HG02759 (cell line): Measurements from ENCODE around the gene VTI1A.
A peak's percentile ranks its signal among the peaks of the same experiment; 100 is the strongest.

Source experiments
- ATAC-seq: cut with Tn5 transposase; IDR thresholded peaks from one replicate; pipeline ENCODE4 v1.9.1; 2021; ENCODE audit warnings: mild to moderate bottlenecking, moderate library complexity; ENCODE audit not compliant: unreplicated experiment

The VTI1A gene

GRCh38 chr10:112821038-112821437, 374.0 kb downstream of the VTI1A start:
- no peak for ATAC-seq

- ATAC-seq: no peak
Observed at GRCh38 chr10:112821663-112822062, 374.6 kb downstream of the VTI1A start.

GRCh38 chr10:112823007-112823406, 376.0 kb downstream of the VTI1A start:
- ATAC-seq: no peak

- no peak for ATAC-seq
Observed at GRCh38 chr10:112823604-112824003, 376.6 kb downstream of the VTI1A start.

- ATAC-seq: no peak
Observed at GRCh38 chr10:112826018-112826697, 379.1 kb downstream of the VTI1A start.

DNA sequence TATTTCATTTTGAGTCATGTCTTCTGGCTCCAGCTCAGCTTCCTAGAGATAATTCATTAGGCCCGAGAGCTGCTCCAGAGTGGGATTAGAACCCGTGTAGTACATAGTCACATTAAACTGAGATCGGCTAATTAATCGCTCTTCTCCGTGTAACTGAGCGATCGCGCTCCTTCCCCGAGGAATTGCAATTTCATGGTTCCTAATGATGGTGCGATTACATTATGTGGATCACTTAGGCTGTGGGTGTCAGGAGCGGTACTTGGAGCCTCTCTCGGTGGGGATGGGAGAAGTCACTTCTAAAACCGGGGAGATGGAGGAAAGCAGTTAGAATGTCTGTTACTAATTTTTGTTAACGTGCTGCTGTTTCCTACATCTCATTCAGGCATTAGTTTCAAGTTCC, 380.1 kb downstream of the VTI1A start:
- ATAC-seq: no peak

DNA sequence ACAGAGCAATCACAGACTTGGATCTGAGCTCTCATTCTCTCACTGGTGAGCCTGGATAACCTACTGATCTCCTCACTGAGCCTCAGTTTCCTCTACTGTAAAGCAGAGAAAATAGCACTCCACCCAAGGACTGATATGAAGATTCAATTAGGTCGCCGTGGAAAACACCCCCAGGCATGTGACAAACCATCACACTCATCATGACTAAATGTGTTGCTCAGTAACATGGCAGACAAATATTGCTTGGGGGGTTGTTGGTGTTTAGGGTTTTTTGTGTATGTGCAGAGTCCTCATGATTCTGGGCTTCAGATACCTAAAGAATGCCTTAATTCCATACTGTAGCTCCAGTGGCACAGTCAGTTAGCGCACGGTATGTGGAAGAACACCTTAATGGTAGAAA, 380.9 kb downstream of the VTI1A start:
- no peak for ATAC-seq

DNA sequence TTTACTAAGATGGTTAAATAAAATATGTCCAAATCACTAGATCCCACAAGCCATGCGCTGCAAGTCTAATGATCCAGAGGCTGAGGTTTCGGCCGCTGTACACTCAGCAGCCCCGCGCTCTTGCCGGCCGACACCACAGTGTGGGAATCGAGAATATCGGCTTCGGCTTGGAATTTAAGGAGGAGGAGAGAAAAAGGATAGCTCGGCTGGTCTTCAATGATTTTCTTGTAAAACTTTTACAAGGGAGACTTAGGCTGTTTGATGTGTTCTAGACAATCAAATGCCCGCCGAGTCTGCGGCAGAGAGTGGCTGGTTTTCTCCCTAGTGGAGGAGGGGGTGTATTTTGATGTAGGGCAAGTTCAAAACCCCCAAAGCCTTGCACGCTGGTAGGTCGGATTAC, 384.8 kb downstream of the VTI1A start:
- ATAC-seq: no peak

DNA sequence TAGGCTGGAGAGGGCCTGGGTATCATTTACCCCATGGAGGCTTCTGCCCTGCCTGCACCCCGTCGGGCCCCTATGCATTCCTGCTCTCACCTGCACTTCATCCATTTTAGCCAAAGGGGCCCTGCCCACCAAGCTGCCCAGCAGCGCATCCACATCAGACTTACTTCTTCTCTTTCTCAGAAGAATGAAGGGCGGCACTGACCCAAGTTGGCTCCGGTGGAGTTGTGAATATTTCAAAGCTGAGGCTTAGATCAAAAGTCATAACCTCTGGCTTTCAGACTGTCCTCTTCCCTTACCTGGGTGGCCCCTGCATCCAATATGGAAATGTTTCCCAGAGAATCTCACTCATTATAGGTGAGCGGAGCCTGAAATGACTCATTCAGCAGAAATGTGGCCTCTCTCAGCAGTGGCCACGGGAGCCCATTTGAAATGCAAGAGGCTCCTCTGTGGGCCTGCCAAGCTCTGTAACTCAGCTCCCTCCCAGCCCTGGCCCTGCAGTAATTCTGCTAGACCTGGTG, 385.4 kb downstream of the VTI1A start:
- ATAC-seq: no peak

- no peak for ATAC-seq
Observed at GRCh38 chr10:112832959-112833358, 385.9 kb downstream of the VTI1A start.

DNA sequence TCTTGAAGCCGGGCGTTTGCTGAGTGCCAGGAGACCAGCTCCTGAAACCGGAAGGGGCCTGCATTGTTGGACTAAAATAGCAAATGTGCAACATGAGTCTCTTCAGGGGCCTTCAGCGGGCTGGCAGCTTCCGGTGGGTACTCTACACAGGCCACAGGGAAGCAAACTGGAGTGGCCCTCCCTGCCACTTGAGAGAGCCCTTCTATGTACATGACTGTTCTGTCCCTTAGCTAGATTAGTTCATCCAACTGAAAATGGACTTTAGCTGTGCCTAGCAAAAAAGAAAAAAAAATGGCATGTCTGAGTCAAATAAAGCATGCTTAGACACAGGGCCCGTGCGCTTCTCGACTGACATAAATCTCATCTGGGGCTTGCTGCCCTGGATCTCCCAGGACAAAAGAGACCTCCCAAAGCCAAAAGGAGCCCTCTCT, 387.8 kb downstream of the VTI1A start:
- ATAC-seq: no peak

- no peak for ATAC-seq
Observed at GRCh38 chr10:112835217-112835715, 388.3 kb downstream of the VTI1A start.

DNA sequence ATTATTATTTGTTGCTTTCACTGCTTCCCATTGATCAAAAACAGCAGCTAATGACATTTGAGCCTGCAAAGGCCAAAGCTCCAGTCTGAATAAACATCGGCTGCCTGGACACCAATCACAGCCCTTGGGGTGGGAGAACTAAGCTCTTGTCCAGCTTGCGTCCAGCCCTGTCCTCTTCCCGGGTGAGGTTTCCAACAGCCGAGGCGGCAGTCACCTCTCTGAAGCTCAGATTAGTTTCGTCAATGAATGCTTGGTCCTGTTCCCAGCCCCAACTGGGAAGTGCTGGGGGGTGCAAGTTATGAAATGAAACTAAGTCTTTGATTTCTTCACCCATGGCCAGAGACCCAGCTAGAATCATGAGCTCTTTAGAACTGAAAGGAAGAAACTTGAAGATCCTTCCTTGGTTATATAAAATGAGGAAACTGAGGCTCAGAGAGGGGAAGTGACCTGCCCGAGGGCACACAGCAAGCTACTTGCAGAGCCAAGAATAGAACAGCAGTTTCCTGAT, 389.0 kb downstream of the VTI1A start:
- ATAC-seq: no peak

- no peak for ATAC-seq
Observed at GRCh38 chr10:112838784-112839481, 391.9 kb downstream of the VTI1A start.

- ATAC-seq: no peak
Observed at GRCh38 chr10:112839928-112840654, 393.1 kb downstream of the VTI1A start.

- ATAC-seq: no peak
Observed at GRCh38 chr10:112841549-112841948, 394.5 kb downstream of the VTI1A start.

GRCh38 chr10:112842832-112843360, 395.9 kb downstream of the VTI1A start:
- ATAC-seq: peak; percentile 98

DNA sequence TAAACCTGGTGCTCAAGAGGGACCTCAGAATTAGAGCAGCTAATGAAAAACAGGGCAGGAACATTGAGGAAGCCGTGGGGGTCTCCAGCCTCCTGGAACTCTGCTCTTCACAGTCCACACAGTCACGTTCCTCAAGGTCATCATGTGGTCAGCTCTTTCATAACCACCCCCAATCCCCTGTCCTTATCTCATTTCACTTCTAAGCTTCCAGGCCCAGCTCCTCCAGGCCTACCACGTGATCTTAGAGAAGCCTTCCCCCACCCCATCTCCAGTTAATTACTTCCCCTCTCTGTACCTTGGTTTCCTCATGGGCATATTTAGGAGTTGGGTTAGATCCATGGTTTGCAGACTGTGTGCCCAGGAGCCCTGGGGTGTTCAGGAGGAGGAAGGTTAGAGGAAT, 396.6 kb downstream of the VTI1A start:
- no peak for ATAC-seq

DNA sequence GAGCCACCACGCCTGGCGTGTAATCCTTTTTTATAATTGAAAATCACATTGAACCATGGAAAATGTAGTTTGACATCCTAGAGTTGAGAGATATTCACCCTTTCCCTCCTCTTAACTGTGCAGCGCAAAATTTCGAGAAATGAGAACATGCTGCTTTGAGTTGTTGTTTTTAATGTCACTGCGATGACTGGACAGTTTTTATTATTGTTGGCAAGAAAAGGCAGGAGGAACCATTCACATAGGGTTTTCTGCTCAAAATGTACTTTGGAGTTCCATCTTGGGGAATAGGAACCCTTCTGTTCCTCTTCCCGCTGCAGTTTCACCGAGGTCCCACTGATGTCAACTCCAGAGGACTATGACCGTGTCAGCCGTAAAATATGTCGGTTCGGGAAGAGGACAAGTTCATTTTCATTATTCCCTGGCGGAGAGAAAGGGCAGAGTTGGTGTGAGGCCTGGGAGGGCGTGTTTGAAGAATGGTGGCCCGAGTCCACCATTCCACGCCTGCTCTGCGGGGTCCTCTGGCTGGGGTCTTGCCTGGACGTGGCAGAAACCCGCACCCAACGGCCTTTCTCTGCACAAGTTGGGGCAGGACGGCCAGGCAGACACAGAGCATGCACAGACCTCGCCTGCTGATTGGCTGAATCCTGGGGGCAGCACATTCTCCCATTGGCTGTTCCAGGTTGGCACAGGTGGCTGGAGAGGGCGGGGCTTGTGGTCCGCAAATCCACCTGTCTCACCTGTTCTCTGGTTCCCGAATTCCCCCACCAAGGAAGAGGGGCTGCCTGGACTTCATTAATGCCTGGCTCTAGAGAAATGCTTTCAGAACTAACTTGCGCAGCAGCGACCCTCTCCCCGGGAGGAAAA, 397.9 kb downstream of the VTI1A start:
- ATAC-seq: no peak

DNA sequence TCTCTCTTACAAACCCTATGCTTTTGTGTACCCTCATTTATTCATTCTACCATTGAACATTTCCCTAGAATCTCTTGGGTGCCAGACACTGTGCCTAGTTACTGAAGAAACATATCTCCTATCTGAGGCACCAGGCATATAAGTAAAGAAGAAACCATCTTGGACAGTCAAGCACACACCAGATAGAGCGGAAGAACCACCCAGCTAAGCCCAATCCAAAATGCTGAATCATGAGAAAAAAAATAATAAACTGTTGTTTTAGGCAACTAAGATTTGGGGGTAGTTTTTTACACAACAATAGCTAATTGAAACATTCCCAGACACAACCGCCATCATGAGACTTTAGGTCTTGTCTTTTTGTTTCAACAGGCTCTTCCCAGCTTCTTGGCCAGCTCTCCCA, 400.8 kb downstream of the VTI1A start:
- ATAC-seq: no peak
